K562 (cell line): ENCODE results near the gene TBL2. TPM values are rescaled to one million over a fixed set of nuclear protein-coding genes. Genes with fewer than 3 reads are reported as not detected.

Source experiments
- CREB1 ChIP-seq, 2 experiments: sonication (generic) in 1 of 2; formaldehyde crosslinking in 1 of 2; IDR thresholded peaks; 2 replicates each; pipeline versions ENCODE4 v1.6.1 to v1.8.0; 2012 to 2022; ENCODE audit warnings: inconsistent platforms in 1 of 2, mild to moderate bottlenecking in 1 of 2, missing genetic modification reagents in 1 of 2, moderate library complexity in 1 of 2
- FOXM1 ChIP-seq, 2 experiments: fragments of 450-650 bp in 1 of 2; sonication (generic) in 1 of 2; formaldehyde crosslinking in 1 of 2; IDR thresholded peaks; 2 replicates each; pipeline versions ENCODE4 v1.6.1 to v1.9.0; 2017 to 2022; ENCODE audit warnings: low read depth in 2 of 2, mild to moderate bottlenecking in 2 of 2, missing genetic modification reagents in 1 of 2, moderate library complexity in 1 of 2
- HDAC1 ChIP-seq, 2 experiments: fragments of 450-650 bp; IDR thresholded peaks; 2 replicates each; pipeline ENCODE4 v1.6.1; 2016 to 2017; ENCODE audit warnings: inconsistent platforms in 1 of 2, mild to moderate bottlenecking in 1 of 2, moderate library complexity in 1 of 2
- KLF13 ChIP-seq: fragments of 450-650 bp; IDR thresholded peaks from 2 replicates; pipeline ENCODE4 v1.6.1; 2016; ENCODE audit warnings: missing genetic modification characterization, low read depth, mild to moderate bottlenecking, missing compliant biosample characterization, moderate library complexity, borderline replicate concordance
- NR2C2 ChIP-seq, 2 experiments: fragments of 200-800 bp in 1 of 2; sonication (Bioruptor generic) in 1 of 2; sonication (generic) in 1 of 2; formaldehyde crosslinking in 1 of 2; IDR thresholded peaks; 2 replicates each; pipeline versions ENCODE4 v1.6.1 to v1.8.0; 2016 to 2022; ENCODE audit warnings: mild to moderate bottlenecking in 1 of 2, missing compliant biosample characterization in 1 of 2, missing genetic modification characterization in 1 of 2, missing genetic modification reagents in 1 of 2
- SPI1 ChIP-seq: IDR thresholded peaks from 2 replicates; pipeline ENCODE4 v1.6.1; 2011; ENCODE audit warnings: low read depth, low read length, control low read depth, borderline replicate concordance
- SREBF1 ChIP-seq: fragments of 150-350 bp; IDR thresholded peaks from 2 replicates; pipeline ENCODE4 v1.6.1; 2014; ENCODE audit warnings: antibody characterized with exemption, low read depth, low read length, borderline replicate concordance
- ZBTB40 ChIP-seq, 2 experiments: fragments of 450-650 bp in 1 of 2; sonication (generic) in 1 of 2; formaldehyde crosslinking in 1 of 2; IDR thresholded peaks; 2 replicates each; pipeline versions ENCODE4 v1.7.1 to v1.9.0; 2016 to 2022; ENCODE audit warnings: inconsistent platforms in 1 of 2, mild to moderate bottlenecking in 1 of 2, missing genetic modification reagents in 1 of 2
- ZBTB8A ChIP-seq: fragments of 450-650 bp; IDR thresholded peaks from 2 replicates; pipeline ENCODE4 v1.6.1; 2018; ENCODE audit warnings: mild to moderate bottlenecking, moderate library complexity; ENCODE audit not compliant: partially characterized antibody
- ZNF140 ChIP-seq: fragments of 250-450 bp; sonication (Bioruptor Pico); IDR thresholded peaks from 2 replicates; pipeline ENCODE4 v1.8.0; 2021; ENCODE audit warnings: moderate library complexity, mild to moderate bottlenecking, inconsistent platforms
- ZNF655 ChIP-seq: fragments of 250-450 bp; sonication (Bioruptor Pico); IDR thresholded peaks from 2 replicates; pipeline ENCODE4 v1.5.0; 2021
- polyA plus RNA-seq, 8 experiments: library from polyadenylated mRNA; depleted of rRNA in 4 of 8; stranded (reverse) in 5 of 8; unstranded in 3 of 8; fragments of >200 nt; fragmentation: Nextera tagmentation in 2 of 8; fragmentation: Illumina TruSeq in 1 of 8; extraction: Ambion mirVana in 2 of 8; extraction: Trizol in 1 of 8; gene quantifications; 2 replicates each; pipeline versions ENCODE4 v1.2.1 to v1.2.3, GENCODE V29; 2011 to 2014; ENCODE audit warnings: inconsistent platforms in 1 of 8, missing spikeins in 1 of 8
- total RNA-seq, 7 experiments: library from RNA; depleted of rRNA in 6 of 7; stranded (reverse); fragments of >200 nt in 6 of 7; fragmentation: Illumina TruSeq in 2 of 7; extraction: Trizol in 2 of 7; gene quantifications; 2 replicates each; pipeline versions ENCODE4 v1.2.1 to v1.2.3, GENCODE V29; 2011 to 2021; ENCODE audit warnings: low replicate concordance in 1 of 7

TBL2 gene
- total and polyA plus RNA-seq, 9 of the 15 experiments (the other 6 are each of a cell fraction or from before 2014, with no cell fraction given), result 2.5 to 123 (median 49.2) TPM

- TF ChIP-seq SPI1 (no peak), CREB1 (IDR thresholded peaks at IDR 0.05) (no peak), CREB1 (CRISPR knock-in tag; IDR thresholded peaks at IDR 0.05) (no peak), NR2C2 (CRISPR knock-in tag; IDR thresholded peaks at IDR 0.05) (no peak), NR2C2 (tag; IDR thresholded peaks at IDR 0.05) (peak; percentile 74; the same call in 1 of the 2 replicates), HDAC1 (IDR thresholded peaks at IDR 0.05) (0 out of 4 replicates have a peak, but pooled peaks of 1 of the 2 experiments have one; percentile 11), KLF13 (tag) (no peak), ZNF655 (no peak), ZBTB40 (IDR thresholded peaks at IDR 0.05) (0 out of 2 replicates have a peak, but pooled peaks have one; percentile 45), ZBTB40 (CRISPR knock-in tag; IDR thresholded peaks at IDR 0.05) (no peak), ZBTB8A (no peak), FOXM1 (IDR thresholded peaks at IDR 0.05; ENCODE audit: low read depth) (no peak), FOXM1 (CRISPR knock-in tag; IDR thresholded peaks at IDR 0.05; ENCODE audit: low read depth) (no peak), ZNF140 (CRISPR knock-in tag) (no peak), SREBF1 (no peak; the same call in 1 of the 2 replicates)
These were observed 44.8 kb upstream of the TBL2 start (continued) for GRCh38 chr7:73622909-73623797.
